WERI-Rb-1 (cell line): Measurements from ENCODE around the gene DOLPP1.
A peak's percentile ranks its signal among the peaks of the same experiment; 100 is the strongest.
"Not testable (repeated sequence)": the region's sequence is repeated elsewhere in the genome, so short reads cannot be mapped to it uniquely, and the experiment has no call there.

ENCODE experiments used
- DNase-seq: peaks from one replicate; pipeline ENCODE4 v3.0.0-alpha.2; 2020
- H3K27ac ChIP-seq: fragments of 250-450 bp; sonication (Bioruptor Pico); 2 replicates; pipeline ENCODE4 v1.5.1; 2020; ENCODE audit warnings: mild to moderate bottlenecking, moderate library complexity
- H3K27me3 ChIP-seq: fragments of 250-450 bp; sonication (Bioruptor Pico); 2 replicates; pipeline ENCODE4 v1.5.1; 2021; ENCODE audit warnings: mild to moderate bottlenecking, low read depth, moderate library complexity; ENCODE audit not compliant: insufficient read depth, severe bottlenecking
- H3K36me3 ChIP-seq: fragments of 250-450 bp; sonication (Bioruptor Pico); 2 replicates; pipeline ENCODE4 v1.5.1; 2020; ENCODE audit warnings: mild to moderate bottlenecking, moderate library complexity
- H3K4me3 ChIP-seq: 2 replicates; pipeline ENCODE4 v1.5.1; 2011; ENCODE audit warnings: low read depth, mild to moderate bottlenecking, control low read depth, low read length
- H3K9me3 ChIP-seq: fragments of 250-450 bp; sonication (Bioruptor Pico); 2 replicates; pipeline ENCODE4 v1.5.1; 2021; ENCODE audit warnings: mild to moderate bottlenecking, moderate library complexity; ENCODE audit not compliant: severe bottlenecking
- TF ChIP-seq, protein P1 (sequence below): IDR thresholded peaks from 2 replicates; pipeline ENCODE4 v1.5.1; 2011; ENCODE audit warnings: low read depth, mild to moderate bottlenecking, control low read depth, inconsistent platforms, low read length

Gene DOLPP1

GRCh38 chr9:129125478-129125877 lies 44.6 kb downstream of the DOLPP1 start:
- DNase-seq = no peak
- Histone ChIP-seq H3K27ac (no peak overlapping the region), H3K27me3 (no peaks in the 10 kb centered on the region), H3K36me3 (peaks cover 71% of the 10 kb centered on the region), H3K4me3 (no peak overlapping the region), H3K9me3 (no peaks in the 10 kb centered on the region)
- TF ChIP-seq, protein P1, sequence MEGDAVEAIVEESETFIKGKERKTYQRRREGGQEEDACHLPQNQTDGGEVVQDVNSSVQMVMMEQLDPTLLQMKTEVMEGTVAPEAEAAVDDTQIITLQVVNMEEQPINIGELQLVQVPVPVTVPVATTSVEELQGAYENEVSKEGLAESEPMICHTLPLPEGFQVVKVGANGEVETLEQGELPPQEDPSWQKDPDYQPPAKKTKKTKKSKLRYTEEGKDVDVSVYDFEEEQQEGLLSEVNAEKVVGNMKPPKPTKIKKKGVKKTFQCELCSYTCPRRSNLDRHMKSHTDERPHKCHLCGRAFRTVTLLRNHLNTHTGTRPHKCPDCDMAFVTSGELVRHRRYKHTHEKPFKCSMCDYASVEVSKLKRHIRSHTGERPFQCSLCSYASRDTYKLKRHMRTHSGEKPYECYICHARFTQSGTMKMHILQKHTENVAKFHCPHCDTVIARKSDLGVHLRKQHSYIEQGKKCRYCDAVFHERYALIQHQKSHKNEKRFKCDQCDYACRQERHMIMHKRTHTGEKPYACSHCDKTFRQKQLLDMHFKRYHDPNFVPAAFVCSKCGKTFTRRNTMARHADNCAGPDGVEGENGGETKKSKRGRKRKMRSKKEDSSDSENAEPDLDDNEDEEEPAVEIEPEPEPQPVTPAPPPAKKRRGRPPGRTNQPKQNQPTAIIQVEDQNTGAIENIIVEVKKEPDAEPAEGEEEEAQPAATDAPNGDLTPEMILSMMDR = no peak

DNA sequence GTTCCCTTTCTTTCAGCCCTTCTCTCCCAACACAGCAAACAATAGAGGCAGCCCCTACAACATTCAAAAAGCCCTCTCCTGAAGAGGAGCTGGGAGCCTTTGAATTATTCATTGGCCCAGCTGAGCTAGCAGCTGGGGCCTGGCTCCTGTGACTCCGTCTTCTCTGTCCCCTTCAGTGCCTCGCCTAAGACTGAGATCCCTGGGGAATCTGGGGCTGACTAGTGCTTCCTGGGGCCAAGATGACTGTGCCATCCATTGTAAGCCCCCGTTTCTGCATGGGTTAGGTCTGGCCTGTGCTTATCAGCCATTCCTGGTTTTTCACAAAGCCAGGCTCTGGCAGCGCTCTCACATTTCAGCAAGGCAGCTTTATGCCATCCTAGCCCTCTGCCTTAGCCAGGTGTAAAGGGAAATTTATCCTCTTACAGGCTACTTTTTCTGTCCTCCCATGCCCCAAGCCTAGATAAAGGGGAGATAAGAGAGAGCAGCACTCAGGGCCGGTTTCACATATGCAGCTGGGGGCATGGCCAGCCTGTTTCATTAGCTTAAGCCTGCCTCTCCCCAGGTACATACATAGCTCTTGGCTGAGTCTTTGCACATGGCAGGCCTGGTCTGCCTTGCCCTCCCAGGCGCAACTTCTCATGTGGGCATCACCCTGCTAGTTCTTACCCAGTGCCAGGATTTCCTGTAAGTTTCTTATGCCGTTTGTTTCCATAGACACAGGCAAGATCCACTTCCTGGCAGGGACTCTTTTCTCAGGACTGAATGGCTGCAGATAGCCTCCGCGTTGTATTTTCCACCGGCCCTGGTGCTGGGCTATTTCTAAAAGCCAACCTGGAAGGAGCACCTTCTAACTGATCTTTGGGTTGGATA lies 46.1 kb downstream of the DOLPP1 start:
- Histone ChIP-seq H3K4me3 (no peak overlapping the region), H3K9me3 (no peaks in the 10 kb centered on the region), H3K27me3 (no peaks in the 10 kb centered on the region), H3K36me3 (peaks cover 70% of the 10 kb centered on the region), H3K27ac (peak overlapping the region; percentile 83)
- TF ChIP-seq, protein P1 = no peak
- peak; percentile 62 for DNase-seq

DNA sequence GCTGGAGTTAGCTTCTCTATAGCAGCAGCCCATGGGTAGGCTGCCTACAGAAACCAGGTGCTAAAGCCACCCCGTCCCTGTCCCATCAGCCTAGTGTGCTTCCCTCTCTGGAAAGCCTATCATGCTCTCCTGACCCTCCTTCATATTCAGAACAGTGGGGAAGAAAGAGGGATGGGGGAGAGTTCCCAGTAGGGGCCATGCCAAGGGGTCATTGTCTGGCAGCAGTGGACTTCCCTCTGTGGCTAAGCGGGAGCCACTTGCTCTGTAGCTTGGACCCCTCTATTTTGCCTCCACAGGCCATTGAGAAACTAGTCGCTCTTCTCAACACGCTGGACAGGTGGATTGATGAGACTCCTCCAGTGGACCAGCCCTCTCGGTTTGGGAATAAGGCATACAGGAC lies 47.8 kb downstream of the DOLPP1 start:
- no peak overlapping the region for H3K4me3 ChIP-seq
- no peaks in the 10 kb centered on the region for H3K27me3 ChIP-seq
- peaks cover 72% of the 10 kb centered on the region for H3K36me3 ChIP-seq

GRCh38 chr9:129130271-129130670 lies 49.4 kb downstream of the DOLPP1 start:
- not testable (repeated sequence) for H3K27me3 ChIP-seq
- H3K36me3 ChIP-seq = peaks cover 69% of the 10 kb centered on the region

More for the DNA sequence above, 47.8 kb downstream of the DOLPP1 start:
- TF ChIP-seq, protein P1 = no peak
- DNase-seq = no peak
- Histone ChIP-seq H3K9me3 (no peaks in the 10 kb centered on the region), H3K27ac (no peak overlapping the region)

DNA sequence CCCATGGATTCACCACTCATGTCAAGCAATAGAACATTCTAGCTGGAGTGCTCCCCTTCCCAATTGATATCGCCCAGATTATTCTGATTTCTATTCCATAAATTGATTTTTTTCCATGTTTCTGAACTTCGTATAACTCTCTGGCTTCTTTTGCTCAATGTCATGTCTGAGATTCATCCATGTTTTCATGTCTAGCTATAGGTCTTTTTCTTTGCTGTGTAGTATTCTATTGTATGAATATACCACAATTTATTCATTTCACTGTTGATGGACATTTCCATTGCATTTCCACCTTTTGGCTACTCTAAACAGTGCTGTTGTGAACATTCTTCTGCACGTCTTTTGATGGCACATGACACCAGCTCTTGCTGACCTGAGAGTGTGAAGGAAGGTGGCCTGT lies 49.9 kb downstream of the DOLPP1 start:
- no peak for DNase-seq
- H3K9me3 ChIP-seq = no peaks in the 10 kb centered on the region
- peaks cover 68% of the 10 kb centered on the region for H3K36me3 ChIP-seq
- TF ChIP-seq, protein P1 = no peak
- H3K27me3 ChIP-seq = no peaks in the 10 kb centered on the region
- no peak overlapping the region for H3K4me3 ChIP-seq
- H3K27ac ChIP-seq = no peak overlapping the region

More at GRCh38 chr9:129130271-129130670, 49.4 kb downstream of the DOLPP1 start:
- H3K27ac ChIP-seq, DNase-seq, H3K4me3 ChIP-seq, H3K9me3 ChIP-seq: not testable (repeated sequence)

- Histone ChIP-seq H3K36me3 (peaks cover 69% of the 10 kb centered on the region), H3K27me3 (no peaks in the 10 kb centered on the region), H3K27ac (no peak overlapping the region; the same call in 1 of the 2 replicates), H3K9me3 (no peaks in the 10 kb centered on the region), H3K4me3 (no peak overlapping the region)
- TF ChIP-seq, protein P1 = peak; percentile 100
- peak; percentile 87 for DNase-seq
These were observed 50.6 kb downstream of the DOLPP1 start for GRCh38 chr9:129131300-129132145.
